Body of pancreas (tissue), 4 donors: ENCODE results near the gene TMA7.

Source experiments
- POLR2A ChIP-seq, 3 donors: fragments of 450-650 bp; IDR thresholded peaks; one replicate each; pipeline ENCODE4 v1.6.1; 2016; ENCODE audit warnings: antibody characterized with exemption in 3 of 3, mild to moderate bottlenecking in 2 of 3
- TF ChIP-seq, protein P1 (sequence below), 7 experiments: fragments of 450-650 bp in 4 of 7; fragments of 200-600 bp in 3 of 7; sonication (generic) in 3 of 7; IDR thresholded peaks; one replicate each; pipeline ENCODE4 v1.5.1; 2016 to 2019; ENCODE audit warnings: antibody characterized with exemption in 7 of 7

DNA sequence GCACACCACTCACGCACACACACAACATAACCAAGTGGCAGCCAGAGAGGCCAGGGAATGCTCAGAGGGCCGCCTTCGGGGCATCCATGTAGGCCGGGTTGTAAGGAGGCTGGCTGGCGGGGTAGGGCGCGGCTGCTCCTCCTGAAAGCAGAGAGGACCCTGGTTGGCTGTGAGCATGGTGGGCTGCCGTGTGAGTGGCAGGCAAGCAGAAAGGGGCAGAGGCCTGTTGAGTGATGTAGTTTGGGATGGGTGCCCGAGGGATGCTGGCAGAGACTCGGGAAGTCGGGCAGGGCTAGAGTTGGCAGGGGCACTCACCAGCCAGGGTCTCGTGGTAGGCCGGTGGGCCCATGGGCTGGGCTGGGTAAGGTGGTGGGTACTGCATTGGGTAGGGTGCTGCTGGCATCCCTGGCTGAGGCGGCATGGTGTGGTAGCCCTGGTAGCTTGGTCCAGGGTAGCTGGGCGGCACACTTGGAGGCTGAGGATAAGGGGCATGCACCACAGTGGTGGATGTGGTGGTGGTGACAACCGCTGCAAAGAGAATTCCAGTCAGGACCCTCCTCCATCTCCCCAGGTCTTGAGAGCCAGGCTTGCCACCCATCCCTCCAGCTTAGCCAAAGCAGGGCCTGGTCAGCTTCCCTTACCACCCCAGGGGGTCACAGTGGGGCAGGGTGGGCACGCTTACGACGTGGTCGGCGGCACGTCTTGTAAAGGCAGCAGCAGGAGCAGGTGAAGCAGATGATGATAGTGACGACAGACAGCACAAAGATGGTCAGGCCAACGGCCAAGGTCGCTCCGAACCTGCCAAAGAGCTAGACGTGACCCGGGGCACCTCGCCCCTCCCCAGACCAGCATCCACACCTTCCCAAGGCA lies 29.2 kb downstream of the TMA7 start:
- no peak for TF ChIP-seq POLR2A (IDR thresholded peaks at IDR 0.05)
- TF ChIP-seq, protein P1, sequence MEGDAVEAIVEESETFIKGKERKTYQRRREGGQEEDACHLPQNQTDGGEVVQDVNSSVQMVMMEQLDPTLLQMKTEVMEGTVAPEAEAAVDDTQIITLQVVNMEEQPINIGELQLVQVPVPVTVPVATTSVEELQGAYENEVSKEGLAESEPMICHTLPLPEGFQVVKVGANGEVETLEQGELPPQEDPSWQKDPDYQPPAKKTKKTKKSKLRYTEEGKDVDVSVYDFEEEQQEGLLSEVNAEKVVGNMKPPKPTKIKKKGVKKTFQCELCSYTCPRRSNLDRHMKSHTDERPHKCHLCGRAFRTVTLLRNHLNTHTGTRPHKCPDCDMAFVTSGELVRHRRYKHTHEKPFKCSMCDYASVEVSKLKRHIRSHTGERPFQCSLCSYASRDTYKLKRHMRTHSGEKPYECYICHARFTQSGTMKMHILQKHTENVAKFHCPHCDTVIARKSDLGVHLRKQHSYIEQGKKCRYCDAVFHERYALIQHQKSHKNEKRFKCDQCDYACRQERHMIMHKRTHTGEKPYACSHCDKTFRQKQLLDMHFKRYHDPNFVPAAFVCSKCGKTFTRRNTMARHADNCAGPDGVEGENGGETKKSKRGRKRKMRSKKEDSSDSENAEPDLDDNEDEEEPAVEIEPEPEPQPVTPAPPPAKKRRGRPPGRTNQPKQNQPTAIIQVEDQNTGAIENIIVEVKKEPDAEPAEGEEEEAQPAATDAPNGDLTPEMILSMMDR (IDR thresholded peaks at IDR 0.05): no peak
